NCI-H748 treated with DMSO at 0.1 percent for 48 hours (cell line): ENCODE measurements around the gene ESPNL.

ENCODE experiments used
- DNase-seq: peaks from one replicate; lab custom pipeline; 2025; lab: John Stamatoyannopoulos, UW

The ESPNL gene

DNA sequence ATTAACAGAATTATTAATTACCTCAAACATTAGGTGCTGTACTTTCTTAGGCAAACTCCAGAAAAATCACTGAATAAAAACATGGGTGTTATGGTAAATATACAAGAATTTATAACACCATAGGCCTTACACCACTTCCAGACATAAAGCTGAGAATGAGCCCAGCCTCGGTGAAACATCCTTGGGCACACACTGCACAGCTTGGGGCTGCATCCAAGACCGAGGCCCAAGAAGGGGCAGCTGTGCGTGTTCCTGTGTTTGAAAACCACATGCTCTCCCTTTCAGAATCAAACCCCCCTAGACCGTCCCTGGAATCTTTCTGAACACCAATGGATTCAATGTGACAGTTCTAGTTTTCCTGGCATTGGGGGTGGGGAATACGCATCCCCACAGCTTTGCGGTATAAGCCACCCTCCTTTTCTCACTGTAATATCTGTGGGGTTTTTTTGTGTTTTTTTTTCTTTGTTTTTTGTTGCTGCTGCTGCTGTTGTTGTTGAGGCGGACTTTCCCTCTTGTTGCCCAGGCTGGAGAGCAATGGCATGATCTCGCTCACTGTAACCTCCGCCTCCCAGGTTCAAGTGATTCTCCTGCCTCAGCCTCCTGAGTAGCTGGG lies 71.5 kb downstream of the ESPNL start:
- DNase-seq = no peak

DNA sequence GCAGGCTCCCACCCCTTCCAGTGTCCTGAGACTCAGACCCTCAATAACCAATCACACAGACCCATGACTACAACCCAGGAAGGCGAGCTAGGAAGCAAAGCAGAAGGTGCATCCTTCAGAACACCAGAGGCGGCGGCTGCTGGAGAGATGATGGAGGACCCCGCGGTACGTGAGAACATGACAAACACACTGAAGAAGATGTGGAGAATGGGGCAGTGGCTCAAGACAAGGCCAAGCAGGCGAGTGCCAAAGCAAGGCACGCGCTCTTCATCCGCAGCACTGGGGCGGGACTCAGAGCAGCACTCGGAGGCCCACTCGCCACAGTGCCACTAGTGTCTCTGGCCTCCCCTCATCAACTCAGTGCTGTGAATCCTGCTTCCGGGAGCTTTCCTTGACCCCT lies 72.3 kb downstream of the ESPNL start:
- no peak for DNase-seq

DNA sequence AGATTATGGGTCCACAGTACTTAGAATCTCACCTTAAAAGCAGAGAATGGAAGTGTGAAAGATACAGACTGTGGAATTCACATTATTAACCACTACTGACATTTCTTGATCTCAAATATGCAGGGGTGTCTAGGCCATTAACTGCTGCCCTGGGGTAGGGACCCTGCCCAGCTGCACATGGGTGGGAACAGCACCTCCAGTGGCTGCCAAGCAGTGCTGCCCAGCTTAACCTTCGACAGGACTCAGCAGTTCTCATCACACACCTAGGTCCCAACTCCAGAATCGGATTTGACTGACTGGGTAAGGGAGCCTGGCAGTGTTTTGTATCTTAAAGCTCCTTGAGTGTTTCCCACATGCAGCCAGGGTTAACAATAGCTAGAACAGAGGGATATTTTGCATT lies 73.6 kb downstream of the ESPNL start:
- DNase-seq = no peak

GRCh38 chr2:238174291-238174690 lies 74.2 kb downstream of the ESPNL start:
- DNase-seq = no peak

DNA sequence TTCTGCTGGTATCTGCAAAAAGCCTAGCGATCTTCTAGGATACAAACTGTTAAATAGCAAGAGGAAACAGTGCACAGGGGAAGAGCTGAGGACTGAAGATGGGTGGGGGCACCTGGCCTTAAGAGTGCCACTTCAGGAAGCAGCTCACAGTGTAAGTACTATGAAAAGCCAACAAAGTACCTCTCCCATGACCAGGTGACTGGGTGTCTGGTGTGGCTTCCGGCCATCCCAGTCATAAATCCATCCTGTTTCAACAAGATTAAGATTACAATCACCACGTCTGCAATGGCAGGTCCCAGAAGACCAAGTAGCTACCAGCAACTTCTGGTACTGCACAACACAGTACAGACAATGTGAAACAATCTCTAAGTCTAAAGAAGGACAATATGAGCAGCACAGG lies 74.6 kb downstream of the ESPNL start:
- DNase-seq = no peak

GRCh38 chr2:238176613-238177012 lies 76.5 kb downstream of the ESPNL start:
- DNase-seq = no peak

DNA sequence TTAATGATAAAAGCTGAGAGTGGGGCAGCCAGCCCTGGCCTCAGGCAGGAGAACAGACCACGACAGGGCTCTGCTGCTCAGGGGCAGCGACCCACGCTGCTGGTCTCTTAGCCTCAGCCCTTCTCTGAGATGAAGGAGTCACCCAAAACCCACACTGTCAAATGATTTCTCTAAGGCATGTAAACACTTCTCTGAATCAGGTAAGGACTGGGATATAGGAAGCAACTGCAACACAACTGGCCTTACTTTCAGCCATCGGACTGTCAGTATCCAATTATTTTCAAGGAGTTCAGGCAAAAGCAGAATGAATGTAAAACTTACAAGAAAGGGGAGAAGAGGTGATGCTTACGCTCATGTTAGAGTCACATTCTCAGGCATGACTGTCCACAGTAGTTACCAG lies 80.4 kb downstream of the ESPNL start:
- no peak for DNase-seq

GRCh38 chr2:238182362-238182761 lies 82.2 kb downstream of the ESPNL start:
- DNase-seq = no peak
